ENCODE measurements around the gene CXorf65.

CXorf65 gene

GRCh38 chrX:71128915-71129765 is 22.6 kb upstream of the CXorf65 start:
- 61 to 67% methylated on average over 6 to 7 of the region's 18 CpGs for WGBS, 2 experiments (ENCODE audit: insufficient coverage in 2 of 2)
- Histone ChIP-seq H3K27ac (ENCODE audit: low read depth, low read length, severe bottlenecking) (peak overlapping the region; percentile 69), H3K9me3 (ENCODE audit: control insufficient read depth, low read length) (no peaks in the 10 kb centered on the region), H3K36me3 (ENCODE audit: control insufficient read depth, insufficient read depth, low read length) (peaks cover 77% of the 10 kb centered on the region), H3K4me1 (ENCODE audit: control insufficient read depth, insufficient read depth, low read length, poor library complexity, severe bottlenecking) (peaks cover 13% of the 10 kb centered on the region), H3K4me3 (ENCODE audit: extremely low read depth, insufficient read depth, low read length, poor library complexity, severe bottlenecking) (no peak overlapping the region)

- Histone ChIP-seq H3K9me3 (ENCODE audit: control insufficient read depth, low read length) (no peaks in the 10 kb centered on the region), H3K27ac (ENCODE audit: low read depth, low read length, severe bottlenecking) (peak overlapping the region; percentile 69), H3K36me3 (ENCODE audit: control insufficient read depth, insufficient read depth, low read length) (peaks cover 80% of the 10 kb centered on the region), H3K4me3 (ENCODE audit: extremely low read depth, insufficient read depth, low read length, poor library complexity, severe bottlenecking) (no peak overlapping the region), H3K4me1 (ENCODE audit: control insufficient read depth, insufficient read depth, low read length, poor library complexity, severe bottlenecking) (peaks cover 13% of the 10 kb centered on the region)
- WGBS, 2 experiments (ENCODE audit: insufficient coverage in 2 of 2): 90 to 93% methylated on average over 4 to 6 of the region's 12 CpGs
Observed at GRCh38 chrX:71128166-71128833, 21.8 kb upstream of the CXorf65 start.

GRCh38 chrX:71118985-71119535 is 12.5 kb upstream of the CXorf65 start:
- WGBS, 2 experiments (ENCODE audit: insufficient coverage in 2 of 2): 0% methylated on average over 1 to 3 of the region's 17 CpGs
- H3K27ac ChIP-seq (ENCODE audit: low read depth, low read length, severe bottlenecking): no peak overlapping the region
- H3K9me3 ChIP-seq (ENCODE audit: control insufficient read depth, low read length): no peaks in the 10 kb centered on the region
- H3K4me1 ChIP-seq (ENCODE audit: control insufficient read depth, insufficient read depth, low read length, poor library complexity, severe bottlenecking): peaks cover 6% of the 10 kb centered on the region
- peak overlapping the region; percentile 57 for H3K4me3 ChIP-seq (ENCODE audit: extremely low read depth, insufficient read depth, low read length, poor library complexity, severe bottlenecking)
- peaks cover 43% of the 10 kb centered on the region for H3K36me3 ChIP-seq (ENCODE audit: control insufficient read depth, insufficient read depth, low read length)

- Histone ChIP-seq H3K9me3 (ENCODE audit: control insufficient read depth, low read length) (no peaks in the 10 kb centered on the region), H3K4me3 (ENCODE audit: extremely low read depth, insufficient read depth, low read length, poor library complexity, severe bottlenecking) (peak within 1 kb of the TSS; percentile 57), H3K27ac (ENCODE audit: low read depth, low read length, severe bottlenecking) (peak within 1 kb of the TSS; percentile 53), H3K4me1 (ENCODE audit: control insufficient read depth, insufficient read depth, low read length, poor library complexity, severe bottlenecking) (peaks cover 6% of the 10 kb centered on the region), H3K36me3 (ENCODE audit: control insufficient read depth, insufficient read depth, low read length) (peaks cover 36% of the 10 kb centered on the region)
- WGBS, 2 experiments (ENCODE audit: insufficient coverage in 2 of 2): 0 to 3% methylated on average over 6 to 25 of the region's 56 CpGs
Observed at GRCh38 chrX:71118032-71118984, 11.8 kb upstream of the CXorf65 start, which contains the start of gene MED12. Gene MED12 (plus strand): TSS chrX:71118596. CDS start chrX:71118755, 159 bp downstream.

GRCh38 chrX:71117358-71117757 is 10.8 kb upstream of the CXorf65 start:
- Histone ChIP-seq H3K36me3 (ENCODE audit: control insufficient read depth, insufficient read depth, low read length) (peaks cover 26% of the 10 kb centered on the region), H3K9me3 (ENCODE audit: control insufficient read depth, low read length) (no peaks in the 10 kb centered on the region), H3K4me1 (ENCODE audit: control insufficient read depth, insufficient read depth, low read length, poor library complexity, severe bottlenecking) (peaks cover 6% of the 10 kb centered on the region), H3K4me3 (ENCODE audit: extremely low read depth, insufficient read depth, low read length, poor library complexity, severe bottlenecking) (no peak overlapping the region), H3K27ac (ENCODE audit: low read depth, low read length, severe bottlenecking) (no peak overlapping the region)
- 100% methylated on average over 5 of the region's 10 CpGs; no CpG with 5 or more reads in 1 of the 2 experiments for WGBS, 2 experiments (ENCODE audit: insufficient coverage in 2 of 2)

DNA sequence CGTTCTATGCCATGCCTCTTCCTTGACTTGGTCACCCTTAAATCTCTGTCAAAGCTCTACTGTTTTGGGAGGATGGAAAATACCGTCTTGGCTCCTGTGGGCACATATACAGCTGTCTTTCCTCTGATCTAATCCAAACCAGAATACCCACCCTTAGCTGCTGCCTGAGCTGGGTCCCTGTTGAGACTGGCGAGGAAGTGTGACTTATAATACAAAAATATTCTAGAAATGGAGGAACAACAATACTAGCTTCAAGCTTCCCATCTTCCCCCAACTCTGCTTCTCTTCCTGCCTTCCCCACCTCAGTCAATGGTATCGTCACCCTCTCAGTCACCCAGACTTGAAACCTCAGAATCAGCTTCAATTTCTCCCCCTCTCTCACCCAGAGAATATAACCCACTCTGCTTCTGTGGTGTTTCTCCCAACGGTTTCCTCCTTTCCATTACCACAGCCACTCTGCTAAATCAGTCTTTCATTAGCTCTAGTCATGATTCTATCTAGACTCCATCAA is 5.4 kb upstream of the CXorf65 start:
- no peak overlapping the region for H3K27ac ChIP-seq (ENCODE audit: low read depth, low read length, severe bottlenecking)
- no peak overlapping the region for H3K4me3 ChIP-seq (ENCODE audit: extremely low read depth, insufficient read depth, low read length, poor library complexity, severe bottlenecking)
- no peaks in the 10 kb centered on the region for H3K9me3 ChIP-seq (ENCODE audit: control insufficient read depth, low read length)
- H3K4me1 ChIP-seq (ENCODE audit: control insufficient read depth, insufficient read depth, low read length, poor library complexity, severe bottlenecking): peaks cover 7% of the 10 kb centered on the region
- 80 to 81% methylated on average over 2 of the region's 5 CpGs for WGBS, 2 experiments (ENCODE audit: insufficient coverage in 2 of 2)
- H3K36me3 ChIP-seq (ENCODE audit: control insufficient read depth, insufficient read depth, low read length): no peaks in the 10 kb centered on the region

- WGBS, 2 experiments (ENCODE audit: insufficient coverage in 2 of 2): no CpG with 5 or more reads among the region's 8 CpGs
- Histone ChIP-seq H3K36me3 (ENCODE audit: control insufficient read depth, insufficient read depth, low read length) (no peaks in the 10 kb centered on the region), H3K27ac (ENCODE audit: low read depth, low read length, severe bottlenecking) (no peak within 1 kb of the TSS)
Observed at GRCh38 chrX:71111141-71111843, 4.8 kb upstream of the CXorf65 start, which contains the start of gene IL2RG. Gene IL2RG (minus strand): TSS chrX:71111577. CDS start chrX:71111539, 38 bp downstream.

DNA sequence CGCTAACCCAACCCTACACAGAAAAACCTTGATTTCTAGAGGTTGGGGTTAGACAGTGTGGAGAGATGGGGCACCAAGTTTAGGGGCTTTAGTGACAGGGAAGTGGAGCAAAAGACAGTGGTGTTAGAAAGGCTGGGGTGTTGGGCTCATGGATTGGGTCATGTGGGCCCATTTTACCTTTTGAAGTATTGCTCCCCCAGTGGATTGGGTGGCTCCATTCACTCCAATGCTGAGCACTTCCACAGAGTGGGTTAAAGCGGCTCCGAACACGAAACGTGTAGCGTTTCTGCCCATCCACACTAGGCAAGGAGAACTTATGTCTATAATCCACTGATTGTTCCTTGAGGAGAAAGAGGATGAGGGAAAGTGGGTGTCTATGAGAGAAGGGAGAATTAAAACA is 2.5 kb upstream of the CXorf65 start:
- no CpG with 5 or more reads among the region's 6 CpGs for WGBS, 2 experiments (ENCODE audit: insufficient coverage in 2 of 2)
- H3K27ac ChIP-seq (ENCODE audit: low read depth, low read length, severe bottlenecking): no peak overlapping the region
- H3K4me1 ChIP-seq (ENCODE audit: control insufficient read depth, insufficient read depth, low read length, poor library complexity, severe bottlenecking): peaks cover 14% of the 10 kb centered on the region
- H3K4me3 ChIP-seq (ENCODE audit: extremely low read depth, insufficient read depth, low read length, poor library complexity, severe bottlenecking): no peak overlapping the region
- no peaks in the 10 kb centered on the region for H3K9me3 ChIP-seq (ENCODE audit: control insufficient read depth, low read length)
- no peaks in the 10 kb centered on the region for H3K36me3 ChIP-seq (ENCODE audit: control insufficient read depth, insufficient read depth, low read length)

More at GRCh38 chrX:71111141-71111843, 4.8 kb upstream of the CXorf65 start, which contains the start of gene IL2RG:
- Histone ChIP-seq H3K9me3 (ENCODE audit: control insufficient read depth, low read length) (no peaks in the 10 kb centered on the region), H3K4me1 (ENCODE audit: control insufficient read depth, insufficient read depth, low read length, poor library complexity, severe bottlenecking) (peaks cover 7% of the 10 kb centered on the region), H3K4me3 (ENCODE audit: extremely low read depth, insufficient read depth, low read length, poor library complexity, severe bottlenecking) (no peak within 1 kb of the TSS)

- peak overlapping the region; percentile 36 for H3K27ac ChIP-seq (ENCODE audit: low read depth, low read length, severe bottlenecking)
- peaks cover 20% of the 10 kb centered on the region for H3K4me1 ChIP-seq (ENCODE audit: control insufficient read depth, insufficient read depth, low read length, poor library complexity, severe bottlenecking)
- 58% methylated on average over 5 of the region's 9 CpGs; no CpG with 5 or more reads in 1 of the 2 experiments for WGBS, 2 experiments (ENCODE audit: insufficient coverage in 2 of 2)
Observed at GRCh38 chrX:71107762-71108360, 1.3 kb upstream of the CXorf65 start.

More at GRCh38 chrX:71107762-71108360, 1.3 kb upstream of the CXorf65 start:
- no peak overlapping the region for H3K4me3 ChIP-seq (ENCODE audit: extremely low read depth, insufficient read depth, low read length, poor library complexity, severe bottlenecking)
- no peaks in the 10 kb centered on the region for H3K9me3 ChIP-seq (ENCODE audit: control insufficient read depth, low read length)
- H3K36me3 ChIP-seq (ENCODE audit: control insufficient read depth, insufficient read depth, low read length): no peaks in the 10 kb centered on the region

Data from mesodermal cell (in vitro differentiated cells).